GM18507 (cell line): ENCODE data around the gene MED8.
"Not testable (repeated sequence)": the region's sequence is repeated elsewhere in the genome, so short reads cannot be mapped to it uniquely, and the experiment has no call there.

Experiments used
- DNase-seq: peaks from one replicate; pipeline ENCODE4 v3.0.0; 2011; ENCODE audit warnings: low read depth; ENCODE audit not compliant: insufficient read length; ENCODE audit errors: extremely low spot score
- FAIRE-seq: peaks from 2 replicates; lab custom pipeline; 2011; peaks lifted over from hg19 to GRCh38; lab: Jason Lieb, UNC

MED8 gene

DNA sequence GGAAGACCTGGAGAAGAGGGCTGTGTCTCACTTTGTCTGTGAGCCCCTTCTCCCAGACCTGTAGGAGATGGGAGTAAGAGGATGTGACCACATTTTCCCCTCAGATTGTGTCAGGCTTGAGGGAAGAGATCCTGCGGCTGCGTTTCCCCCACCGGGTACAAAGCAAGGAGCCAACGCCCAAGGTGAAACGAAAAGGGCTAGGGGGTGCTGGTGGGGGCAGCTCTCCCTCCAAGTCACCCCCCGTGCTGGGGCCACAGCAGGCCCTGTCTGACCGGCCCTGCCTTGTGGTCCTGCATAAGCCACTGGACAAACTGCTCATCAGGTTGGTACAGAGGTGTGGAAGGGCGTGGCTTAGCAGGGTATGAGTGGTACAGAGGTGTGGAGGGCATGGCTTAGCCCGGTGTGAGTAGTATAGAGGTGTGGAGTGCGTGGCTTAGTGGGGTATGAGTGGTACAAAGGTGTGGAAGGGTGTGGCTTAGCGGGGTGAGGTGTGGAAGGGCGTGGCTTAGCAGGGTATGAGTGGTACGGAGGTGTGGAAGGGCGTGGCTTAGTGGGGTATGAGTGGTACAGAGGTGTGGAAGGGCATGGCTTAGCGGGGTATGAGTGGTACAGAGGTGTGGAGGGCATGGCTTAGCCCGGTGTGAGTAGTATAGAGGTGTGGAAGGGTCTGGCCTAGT lies 33.5 kb upstream of the MED8 start:
- FAIRE-seq (no peak), DNase-seq (no peak)

- DNase-seq, result no peak
- FAIRE-seq, result no peak
These were observed 32.6 kb upstream of the MED8 start for GRCh38 chr1:43421976-43422750.

DNA sequence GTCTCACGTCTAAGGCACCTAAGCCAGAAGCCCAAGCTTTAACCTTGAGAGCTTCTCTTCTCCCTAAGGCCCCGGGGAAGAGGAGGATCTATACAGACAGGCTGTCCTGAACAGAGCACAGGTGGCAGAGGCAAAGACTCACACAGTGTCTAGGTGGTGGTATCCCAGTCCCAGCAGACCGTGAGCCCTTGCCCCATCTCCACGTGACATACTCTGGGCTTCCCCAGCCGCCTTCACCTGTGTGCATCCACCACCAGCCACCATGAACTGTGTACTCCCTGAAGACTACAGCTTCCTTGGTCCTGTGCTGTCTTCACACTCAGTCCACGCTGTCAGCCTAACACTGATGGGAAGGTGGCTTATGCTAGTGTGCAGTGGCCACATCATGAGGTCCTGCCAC lies 31.8 kb upstream of the MED8 start:
- no peak for FAIRE-seq

GRCh38 chr1:43420874-43421273 lies 31.3 kb upstream of the MED8 start:
- FAIRE-seq (no peak), DNase-seq (no peak)

More for the DNA sequence above, 31.8 kb upstream of the MED8 start:
- no peak for DNase-seq

DNA sequence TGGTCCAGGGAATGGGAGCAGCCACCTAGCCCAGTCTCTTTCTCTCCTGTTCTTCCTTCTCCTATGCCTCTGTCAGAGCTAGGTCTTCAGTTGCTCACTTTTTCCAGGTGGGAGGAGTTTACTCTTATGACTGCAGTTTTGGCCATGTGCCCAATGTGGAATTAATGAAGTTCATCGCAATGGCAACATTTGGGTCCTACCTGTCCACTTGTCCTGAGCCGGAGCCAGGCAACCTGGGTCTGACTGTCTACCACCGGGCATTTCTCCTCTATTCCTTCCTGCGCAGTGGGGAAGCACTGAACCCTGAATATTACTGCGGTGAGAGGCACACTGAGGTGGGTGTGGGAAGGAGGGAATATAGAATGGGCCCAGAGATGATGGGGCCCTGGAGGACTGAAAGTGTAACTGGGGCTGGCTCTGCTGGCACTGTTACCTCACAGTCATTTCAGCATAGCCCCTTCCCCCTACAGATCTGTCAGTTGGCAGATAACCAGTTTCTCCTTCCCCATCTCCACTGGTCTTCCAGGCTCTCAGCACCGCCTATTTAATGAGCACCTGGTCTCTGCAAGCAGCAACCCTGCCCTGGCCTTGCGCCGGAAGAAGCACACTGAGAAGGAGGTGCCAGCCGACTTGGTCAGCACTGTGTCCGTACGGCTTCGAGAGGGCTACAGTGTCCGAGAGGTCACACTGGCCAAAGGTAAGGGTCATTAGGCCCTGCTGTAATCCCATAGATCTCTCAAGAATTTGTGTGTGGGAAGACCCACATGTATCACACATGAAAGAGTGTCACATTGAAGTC lies 30.2 kb upstream of the MED8 start:
- FAIRE-seq, result no peak

GRCh38 chr1:43418858-43419257 lies 29.3 kb upstream of the MED8 start:
- no peak for FAIRE-seq

More for the DNA sequence above, 30.2 kb upstream of the MED8 start:
- DNase-seq, result no peak

DNA sequence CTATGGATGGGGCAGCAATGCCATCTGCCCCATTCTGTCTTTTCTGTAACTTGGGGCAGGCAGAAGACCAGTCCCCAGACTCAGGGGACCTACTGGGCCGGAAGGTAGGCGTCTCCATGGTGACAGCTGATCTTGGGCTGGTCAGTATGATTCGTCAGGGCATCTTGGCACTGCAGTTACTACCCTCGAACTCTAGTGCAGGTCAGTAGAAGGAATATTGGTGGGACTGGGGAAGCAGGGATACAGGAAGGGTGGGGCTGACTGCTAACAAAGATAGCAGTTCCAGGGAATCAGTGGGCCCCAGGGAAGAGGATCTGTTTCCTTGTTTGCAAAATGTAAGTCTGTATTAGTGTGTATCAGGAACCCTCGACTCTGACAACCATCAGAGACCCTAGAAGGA lies 26.3 kb upstream of the MED8 start:
- DNase-seq (no peak), FAIRE-seq (no peak)

More at GRCh38 chr1:43418858-43419257, 29.3 kb upstream of the MED8 start:
- DNase-seq, result no peak

DNA sequence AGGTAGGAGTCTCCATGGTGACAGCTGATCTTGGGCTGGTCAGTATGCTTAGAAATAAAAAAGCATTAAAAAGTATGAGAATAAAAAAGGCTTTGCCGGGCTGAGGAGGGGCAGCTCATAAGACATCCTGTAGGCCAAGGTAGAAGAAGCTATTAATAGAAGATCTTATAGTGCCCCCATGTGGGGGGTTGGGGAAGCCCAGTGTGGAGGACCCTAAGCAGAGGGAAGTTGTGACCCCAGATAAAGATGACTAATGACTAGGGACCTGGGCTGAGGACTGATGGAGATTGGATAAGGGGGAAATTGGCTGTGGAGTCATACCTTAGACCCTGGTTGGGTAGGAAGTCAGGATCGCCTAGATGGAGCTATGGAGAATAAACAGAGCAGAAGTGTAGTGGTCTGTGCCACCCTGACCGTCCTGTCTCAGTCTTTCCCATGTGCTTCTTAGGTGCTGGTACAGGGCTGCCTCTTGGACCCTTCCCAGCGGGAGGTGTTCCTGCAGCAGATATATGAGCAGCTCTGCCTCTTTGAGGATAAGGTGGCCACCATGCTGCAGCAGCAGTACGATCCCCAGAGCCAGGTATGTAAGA lies 25.1 kb upstream of the MED8 start:
- FAIRE-seq, result no peak
- peak; percentile 14 for DNase-seq

DNA sequence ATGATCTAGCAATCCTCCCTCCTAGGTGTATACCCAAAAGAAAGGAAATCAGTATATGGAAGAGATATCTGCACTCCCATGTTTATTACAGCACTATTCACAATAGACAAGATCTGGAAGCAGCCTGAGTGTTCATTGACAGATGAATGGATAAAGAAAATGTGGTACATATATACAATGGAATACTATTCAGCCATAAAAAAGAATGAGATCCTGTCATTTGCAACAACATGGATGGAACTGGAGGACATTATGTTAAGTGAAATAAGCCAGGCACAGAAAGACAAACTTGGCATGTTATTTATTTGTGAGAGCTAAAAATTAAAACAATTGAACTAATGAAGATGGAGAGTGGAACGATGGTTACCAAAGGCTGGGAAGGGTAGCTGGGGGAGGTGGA lies 23.8 kb upstream of the MED8 start:
- FAIRE-seq, DNase-seq: not testable (repeated sequence)

- FAIRE-seq, result no peak
These were observed 21.0 kb upstream of the MED8 start for GRCh38 chr1:43410571-43410970.

DNA sequence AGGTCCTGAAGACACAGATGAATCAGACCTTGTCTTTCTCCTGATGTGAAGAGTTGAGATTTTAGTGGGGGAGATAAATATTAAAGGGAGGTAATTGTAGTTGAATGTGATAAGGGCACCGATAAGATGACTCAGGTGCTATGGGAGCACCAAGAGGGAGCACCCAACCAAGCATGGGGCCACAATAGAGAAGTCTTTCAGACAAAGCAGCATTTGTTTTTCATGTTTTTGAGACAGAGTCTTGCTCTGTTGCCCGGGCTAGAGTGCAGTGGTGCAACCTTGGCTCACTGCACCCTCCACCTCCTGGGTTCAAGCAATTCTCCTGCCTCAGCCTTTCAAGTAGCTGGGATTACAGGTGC lies 16.3 kb upstream of the MED8 start:
- no peak for DNase-seq
- FAIRE-seq, result no peak

More at GRCh38 chr1:43410571-43410970, 21.0 kb upstream of the MED8 start:
- DNase-seq, result no peak

GRCh38 chr1:43405219-43405875 lies 15.7 kb upstream of the MED8 start:
- no peak for DNase-seq

GRCh38 chr1:43404353-43404752 lies 14.8 kb upstream of the MED8 start:
- DNase-seq, result no peak
- no peak for FAIRE-seq

More at GRCh38 chr1:43405219-43405875, 15.7 kb upstream of the MED8 start:
- no peak for FAIRE-seq

- FAIRE-seq (no peak), DNase-seq (no peak)
These were observed 12.7 kb upstream of the MED8 start for GRCh38 chr1:43402089-43402865.

DNA sequence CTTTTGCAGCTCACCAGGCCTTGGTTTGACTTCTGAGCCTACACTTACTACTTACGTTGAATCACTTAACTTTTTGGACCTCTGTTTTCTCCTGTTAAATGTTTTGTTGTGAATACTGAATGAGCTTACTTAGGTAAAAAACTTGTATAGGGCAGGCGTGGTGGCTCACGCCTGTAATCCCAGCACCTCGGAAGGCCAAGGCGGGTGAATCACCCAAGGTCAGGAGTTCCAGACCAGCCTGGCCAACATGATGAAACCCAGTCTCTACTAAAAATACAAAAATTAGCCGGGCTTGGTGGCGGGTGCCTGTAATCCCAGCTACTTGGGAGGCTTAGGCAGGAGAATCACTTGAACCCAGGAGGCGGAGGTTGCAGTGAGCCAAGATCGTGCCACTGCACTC lies 10.8 kb upstream of the MED8 start:
- FAIRE-seq, DNase-seq: not testable (repeated sequence)

DNA sequence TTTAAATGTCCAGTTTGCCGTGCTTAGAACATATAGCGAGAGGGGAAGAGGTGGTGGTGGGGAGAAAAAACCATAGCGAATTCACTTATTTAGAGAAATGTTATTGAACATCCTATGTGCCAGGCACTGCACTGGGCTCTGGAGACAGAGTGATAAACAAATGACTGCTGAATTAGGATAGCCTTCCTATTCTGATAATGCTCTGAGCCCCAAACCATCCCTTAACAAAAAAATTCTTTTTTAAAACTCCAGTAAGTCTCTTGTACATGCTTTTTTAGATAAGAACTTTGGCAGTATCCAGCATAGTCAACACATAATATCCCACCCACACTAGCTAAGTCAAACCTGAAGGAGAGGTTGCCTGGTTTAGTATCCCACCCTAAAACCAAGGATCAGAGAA lies 8.6 kb upstream of the MED8 start:
- FAIRE-seq (no peak), DNase-seq (no peak)

DNA sequence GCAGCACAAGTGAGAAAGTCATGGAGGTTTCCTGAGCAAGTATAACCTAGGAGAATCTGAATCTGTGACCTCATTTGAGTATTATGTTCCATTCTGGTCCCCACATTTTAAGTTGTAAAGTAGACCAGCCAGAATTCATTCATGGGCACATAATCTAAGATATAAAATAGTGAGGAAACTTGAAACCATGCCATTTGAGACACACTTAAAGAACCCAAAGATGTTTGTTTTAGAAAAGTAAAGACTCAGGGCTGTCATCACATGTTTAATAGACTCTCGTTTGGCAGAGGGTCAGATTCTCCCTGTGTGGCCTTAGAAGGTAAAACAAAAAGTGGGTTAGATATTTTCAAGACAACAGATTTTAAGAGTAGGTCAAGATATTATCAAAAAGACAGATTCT lies 6.5 kb upstream of the MED8 start:
- FAIRE-seq (no peak), DNase-seq (no peak)

DNA sequence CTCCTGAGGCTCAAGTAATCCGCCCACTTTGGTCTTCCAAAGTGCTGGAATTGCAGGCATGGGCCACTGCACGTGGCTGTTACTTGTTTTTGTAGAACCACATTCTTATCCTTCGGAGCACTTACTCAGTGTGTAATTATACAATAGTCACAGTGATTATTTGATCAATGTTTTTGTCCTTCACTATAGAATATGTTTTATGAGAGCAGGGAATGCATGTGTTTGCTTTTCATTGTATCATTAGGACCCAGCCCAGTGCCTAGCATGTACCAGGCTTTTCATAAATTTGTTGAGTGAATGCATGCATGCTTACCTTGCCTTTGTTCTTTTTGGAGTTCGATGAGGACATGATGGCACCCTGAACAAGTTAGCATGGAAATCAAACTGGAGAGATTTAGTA lies 5.9 kb upstream of the MED8 start:
- FAIRE-seq (no peak), DNase-seq (no peak)

GRCh38 chr1:43392702-43393101 lies 3.1 kb upstream of the MED8 start:
- no peak for DNase-seq
- FAIRE-seq, result no peak
